Muscle layer of duodenum (tissue), 2 donors: ENCODE results near the gene TMEM30A.

Source experiments
- H3K27ac ChIP-seq: one replicate; pipeline ENCODE4 v1.7.0; 2013; ENCODE audit warnings: mild to moderate bottlenecking, low read length
- H3K27me3 ChIP-seq: one replicate; pipeline ENCODE4 v1.7.0; 2013; ENCODE audit warnings: low read depth, mild to moderate bottlenecking, control low read depth, low read length
- H3K36me3 ChIP-seq, 2 donors: one replicate each; pipeline ENCODE4 v1.7.0; 2013; ENCODE audit warnings: low read length in 2 of 2, control low read depth in 1 of 2, mild to moderate bottlenecking in 1 of 2; ENCODE audit not compliant: insufficient read depth in 2 of 2, control insufficient read depth in 1 of 2
- H3K4me1 ChIP-seq, 2 donors: one replicate each; pipeline ENCODE4 v1.7.0; 2013; ENCODE audit warnings: low read length in 2 of 2, mild to moderate bottlenecking in 2 of 2, control low read depth in 1 of 2, moderate library complexity in 1 of 2; ENCODE audit not compliant: insufficient read depth in 2 of 2, control insufficient read depth in 1 of 2
- H3K4me3 ChIP-seq, 2 donors: one replicate each; pipeline ENCODE4 v1.7.0; 2013; ENCODE audit warnings: low read length in 2 of 2, low read depth in 1 of 2, mild to moderate bottlenecking in 1 of 2
- H3K9me3 ChIP-seq, 2 donors: one replicate each; pipeline ENCODE4 v1.7.0; 2013; ENCODE audit warnings: low read length in 2 of 2, control low read depth in 1 of 2, mild to moderate bottlenecking in 1 of 2; ENCODE audit not compliant: control insufficient read depth in 1 of 2
- donor health status: healthy.

TMEM30A gene

DNA sequence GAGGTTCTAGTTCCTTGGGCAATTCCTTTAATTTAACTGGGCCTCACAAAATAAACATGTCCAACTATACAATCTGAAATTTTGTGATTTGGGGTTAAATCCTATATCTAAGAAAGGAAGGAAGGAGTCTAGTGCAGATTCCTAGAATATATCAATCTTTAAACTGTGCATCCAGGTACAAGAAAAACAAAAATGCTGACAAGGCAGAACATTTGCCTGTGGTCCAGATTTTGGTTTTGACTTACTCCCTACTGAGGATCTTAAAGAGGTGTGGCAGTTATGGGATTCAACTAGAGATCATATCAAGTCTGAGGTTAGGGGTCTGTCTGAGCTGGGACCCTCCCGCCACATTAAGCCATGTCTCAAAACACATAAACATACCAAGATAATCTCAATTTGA is 23.3 kb downstream of the TMEM30A start:
- H3K4me3 ChIP-seq = no peak overlapping the region
- H3K4me1 ChIP-seq = peaks cover 0 to 2% of the 10 kb centered on the region in 2 donors
- H3K36me3 ChIP-seq = peaks cover 36 to 45% of the 10 kb centered on the region in 2 donors
- no peak overlapping the region for H3K27ac ChIP-seq
- H3K27me3 ChIP-seq = no peaks in the 10 kb centered on the region
- H3K9me3 ChIP-seq = no peaks in the 10 kb centered on the region

DNA sequence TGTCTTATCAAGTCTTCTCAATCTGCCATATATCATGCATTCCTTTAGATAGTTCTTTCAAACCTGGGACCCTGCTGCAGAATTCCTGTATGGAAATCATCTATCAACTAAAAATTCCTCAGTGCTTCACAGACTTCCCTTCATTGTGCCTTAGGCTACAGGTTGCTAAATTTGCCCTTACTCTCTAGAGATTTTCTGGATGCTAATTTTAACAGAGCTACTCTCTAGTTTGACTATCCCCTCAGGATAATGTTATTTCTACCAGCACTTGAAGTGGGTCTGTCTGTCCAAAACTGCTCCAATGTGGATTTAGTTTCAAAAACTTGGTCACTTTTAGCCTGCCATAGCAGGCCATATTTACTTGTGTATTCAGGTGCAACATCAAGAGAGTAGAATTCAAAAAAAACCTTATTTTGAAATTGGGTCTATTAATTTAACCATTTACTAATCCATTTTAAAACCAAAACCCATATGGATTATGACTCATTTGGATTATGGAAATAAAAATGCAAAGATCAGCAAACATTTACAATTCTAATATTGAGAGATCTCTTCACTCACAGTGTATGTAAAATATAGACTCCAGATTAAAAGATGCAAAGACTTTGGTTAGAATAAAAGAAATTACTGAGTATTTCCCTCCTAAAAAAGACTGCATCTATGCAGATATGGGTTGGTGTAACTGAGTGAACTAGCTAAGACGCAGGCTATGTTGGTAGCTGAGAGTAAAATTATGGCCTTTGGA is 27.1 kb downstream of the TMEM30A start:
- Histone ChIP-seq H3K4me1 (no peaks in the 10 kb centered on the region), H3K4me3 (no peak overlapping the region), H3K27me3 (no peaks in the 10 kb centered on the region), H3K9me3 (no peaks in the 10 kb centered on the region), H3K36me3 (peaks cover 36 to 52% of the 10 kb centered on the region in 2 donors), H3K27ac (no peak overlapping the region)

DNA sequence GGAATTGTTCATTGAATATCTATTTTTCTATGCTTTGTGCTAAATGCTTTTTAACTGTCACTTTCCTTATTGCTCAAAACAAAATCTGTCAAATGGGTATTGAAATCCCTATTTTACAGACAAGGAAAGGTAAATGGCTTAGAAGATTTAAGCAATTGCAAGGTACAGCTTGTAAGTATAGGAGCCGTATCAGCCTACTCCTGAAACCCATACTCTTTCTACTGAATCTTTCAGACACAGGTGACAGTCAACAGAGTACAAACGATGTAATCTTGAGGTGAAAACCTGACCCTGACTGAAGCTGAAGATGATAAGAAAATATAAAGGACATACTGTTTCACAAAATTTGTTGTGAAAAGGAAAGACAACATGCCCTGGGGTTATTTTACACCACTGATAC is 34.0 kb downstream of the TMEM30A start:
- Histone ChIP-seq H3K27ac (no peak overlapping the region), H3K4me1 (no peaks in the 10 kb centered on the region), H3K27me3 (no peaks in the 10 kb centered on the region), H3K4me3 (no peak overlapping the region), H3K36me3 (peaks cover under 1 to 18% of the 10 kb centered on the region in 2 donors), H3K9me3 (no peaks in the 10 kb centered on the region)

DNA sequence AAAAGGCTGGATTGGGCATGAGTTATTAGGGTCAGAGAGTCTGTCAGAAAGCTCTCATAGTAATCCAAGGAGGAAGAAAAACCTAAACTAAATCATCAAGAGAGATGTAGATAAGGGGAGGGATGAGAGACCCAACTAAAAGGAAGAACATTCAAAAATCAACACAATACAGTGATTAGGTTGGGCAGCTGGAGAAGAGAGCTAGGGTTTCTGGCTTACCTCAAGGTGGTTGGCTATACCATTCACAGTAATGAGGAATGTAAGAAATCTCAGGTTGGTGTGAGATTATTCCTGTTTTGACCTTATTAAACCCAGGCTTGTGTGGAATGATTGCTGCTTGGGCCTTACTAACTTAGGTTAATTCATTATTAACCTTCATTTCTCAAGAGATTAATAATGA is 34.8 kb downstream of the TMEM30A start:
- Histone ChIP-seq H3K4me1 (no peaks in the 10 kb centered on the region), H3K27me3 (no peaks in the 10 kb centered on the region), H3K27ac (no peak overlapping the region)

DNA sequence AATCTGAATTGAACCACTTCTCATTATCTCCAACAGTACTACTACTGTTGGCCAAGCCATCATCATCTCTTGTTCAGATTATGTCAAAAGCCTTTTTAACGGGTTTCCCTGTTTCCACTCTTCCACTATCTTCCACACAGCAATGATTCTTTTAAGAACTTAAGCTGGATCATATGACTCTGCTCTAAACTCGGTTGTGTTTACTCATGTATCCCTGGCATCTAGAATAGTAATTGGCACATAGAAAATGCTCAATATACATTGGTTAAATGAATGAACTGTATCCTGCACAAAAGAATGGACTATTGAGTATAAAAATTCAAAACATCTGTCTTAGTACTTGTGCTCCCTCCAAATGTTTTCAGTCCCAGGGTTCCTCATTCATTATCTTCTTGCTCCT is 38.2 kb downstream of the TMEM30A start:
- H3K4me1 ChIP-seq = peaks cover 0 to 17% of the 10 kb centered on the region in 2 donors
- H3K9me3 ChIP-seq = no peaks in the 10 kb centered on the region
- H3K36me3 ChIP-seq = no peaks in the 10 kb centered on the region
- H3K27ac ChIP-seq = no peak overlapping the region
- H3K27me3 ChIP-seq = no peaks in the 10 kb centered on the region
- H3K4me3 ChIP-seq = no peak overlapping the region

More for the DNA sequence above, 34.8 kb downstream of the TMEM30A start:
- no peak overlapping the region for H3K4me3 ChIP-seq
- H3K9me3 ChIP-seq = no peaks in the 10 kb centered on the region
- peaks cover 0 to 14% of the 10 kb centered on the region in 2 donors for H3K36me3 ChIP-seq

DNA sequence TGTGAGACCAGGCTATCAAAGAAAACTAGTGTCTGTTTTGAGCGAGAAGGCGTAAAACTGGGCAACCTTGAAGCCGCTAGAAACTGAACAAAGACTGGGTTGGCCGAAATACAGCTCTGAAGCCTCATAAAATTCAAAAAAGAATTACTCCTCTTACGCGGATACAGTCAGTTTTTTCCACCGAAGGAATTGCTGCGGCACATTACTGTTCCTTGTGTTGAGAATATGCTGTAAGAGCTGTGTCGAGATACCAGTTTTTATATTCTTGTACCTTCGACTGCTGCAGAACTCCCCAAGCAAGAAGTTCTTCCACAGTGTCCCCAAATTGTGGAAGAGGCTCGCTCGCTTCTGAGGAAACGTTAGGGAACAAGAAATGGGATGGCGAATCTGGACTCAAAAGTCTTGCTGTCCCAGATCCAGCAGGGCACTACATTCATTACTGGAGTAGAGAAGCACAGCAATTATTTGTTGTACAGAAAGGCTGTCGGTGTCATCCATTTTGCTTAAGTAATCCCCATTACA is 40.5 kb downstream of the TMEM30A start:
- peak overlapping the region; percentile 70 to 99 for H3K4me3 ChIP-seq
- H3K27ac ChIP-seq = peak overlapping the region; percentile 100
- H3K4me1 ChIP-seq = peaks cover 3 to 27% of the 10 kb centered on the region in 2 donors
- no peaks in the 10 kb centered on the region for H3K9me3 ChIP-seq
- no peaks in the 10 kb centered on the region for H3K27me3 ChIP-seq
- H3K36me3 ChIP-seq = peaks cover 11 to 13% of the 10 kb centered on the region in 2 donors

DNA sequence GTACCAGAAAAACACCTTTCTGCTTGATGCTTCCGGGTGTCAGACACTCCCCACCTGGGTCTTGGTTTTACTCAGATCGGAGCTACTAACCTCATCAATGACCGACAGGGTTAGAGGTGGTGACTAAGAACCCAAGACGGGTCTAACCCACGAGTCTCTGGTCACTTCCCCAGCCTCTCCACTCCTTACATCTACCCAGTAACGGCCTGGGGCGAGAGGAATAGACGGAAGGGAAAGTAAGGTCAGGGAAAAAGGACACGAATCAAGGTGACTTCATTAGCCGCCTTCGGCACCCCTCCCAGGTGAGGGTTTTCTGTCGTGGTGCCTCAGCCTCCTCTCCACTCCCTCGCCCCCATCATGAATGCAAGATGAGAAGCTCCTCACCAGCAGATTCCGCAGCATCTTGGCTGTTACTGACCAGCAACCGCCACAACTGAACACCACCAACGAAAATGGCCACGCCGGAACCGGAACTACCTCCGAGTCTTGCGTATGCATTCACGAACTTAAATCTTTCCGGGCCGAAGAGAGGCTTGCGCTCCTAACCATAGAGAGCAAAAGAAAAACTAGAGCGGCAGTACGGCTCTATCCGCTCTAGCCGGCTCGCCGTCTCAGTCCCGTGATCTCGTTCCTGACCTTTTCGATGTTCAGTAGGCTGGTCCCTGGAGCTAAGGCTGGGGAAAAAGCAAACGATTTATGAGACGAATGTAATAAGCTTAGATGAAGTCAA is 41.1 kb downstream of the TMEM30A start, which contains the start of gene COX7A2:
Gene COX7A2 (minus strand): TSS at position 469 of the 730 bp plus-strand sequence. CDS start 67 bp downstream, at position 402.
- H3K27ac ChIP-seq = peak within 1 kb of the TSS; percentile 100
- H3K27me3 ChIP-seq = no peaks in the 10 kb centered on the region
- peaks cover 3 to 27% of the 10 kb centered on the region in 2 donors for H3K4me1 ChIP-seq
- no peaks in the 10 kb centered on the region for H3K9me3 ChIP-seq
- peak within 1 kb of the TSS; percentile 70 to 99 for H3K4me3 ChIP-seq
- peaks cover 15% of the 10 kb centered on the region in 2 donors for H3K36me3 ChIP-seq

DNA sequence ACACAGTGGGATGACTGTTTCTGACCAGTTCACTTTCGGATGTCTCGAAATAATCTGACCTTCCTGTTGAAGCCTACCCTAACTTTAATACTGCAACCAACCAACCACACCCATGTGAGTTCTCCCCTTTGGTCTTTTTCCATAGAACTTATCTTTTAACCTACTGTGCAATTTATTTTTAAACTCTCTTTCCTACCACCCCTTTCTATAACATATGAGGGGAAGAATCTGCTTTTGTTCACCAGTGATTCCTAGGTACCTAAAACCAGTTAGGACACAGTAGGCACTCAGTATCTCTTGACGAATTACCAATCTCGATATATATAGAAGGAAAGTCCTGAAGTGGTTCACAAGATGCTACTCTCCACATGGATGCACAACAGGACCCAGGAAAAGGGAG is 48.0 kb downstream of the TMEM30A start:
- Histone ChIP-seq H3K27me3 (no peaks in the 10 kb centered on the region), H3K27ac (no peak overlapping the region), H3K4me3 (no peak overlapping the region), H3K4me1 (peaks cover 3 to 28% of the 10 kb centered on the region in 2 donors), H3K9me3 (no peaks in the 10 kb centered on the region), H3K36me3 (peaks cover 29 to 30% of the 10 kb centered on the region in 2 donors)

DNA sequence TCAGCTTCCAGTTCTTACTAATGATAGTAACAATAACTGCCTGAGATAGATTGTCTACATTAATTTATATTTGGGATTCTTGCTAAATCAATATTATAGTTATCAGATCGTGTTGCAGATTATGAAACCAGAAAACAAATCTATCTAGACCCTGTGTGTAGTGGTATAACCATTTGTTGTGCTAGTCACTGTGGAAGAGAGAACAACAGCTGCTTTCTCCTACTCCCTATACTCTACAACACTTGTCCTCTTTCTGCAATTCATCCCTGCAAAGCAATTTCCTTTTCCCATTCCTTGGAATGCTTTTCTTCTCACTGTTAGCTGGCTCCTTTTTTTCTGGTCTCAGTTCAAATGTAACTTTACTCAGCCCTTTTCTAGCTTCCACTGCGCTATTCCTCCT is 49.3 kb downstream of the TMEM30A start:
- peaks cover 0 to 22% of the 10 kb centered on the region in 2 donors for H3K4me1 ChIP-seq
- peaks cover 22% of the 10 kb centered on the region in 2 donors for H3K36me3 ChIP-seq
- no peak overlapping the region for H3K4me3 ChIP-seq
- H3K9me3 ChIP-seq = no peaks in the 10 kb centered on the region
- H3K27me3 ChIP-seq = no peaks in the 10 kb centered on the region
- H3K27ac ChIP-seq = no peak overlapping the region

DNA sequence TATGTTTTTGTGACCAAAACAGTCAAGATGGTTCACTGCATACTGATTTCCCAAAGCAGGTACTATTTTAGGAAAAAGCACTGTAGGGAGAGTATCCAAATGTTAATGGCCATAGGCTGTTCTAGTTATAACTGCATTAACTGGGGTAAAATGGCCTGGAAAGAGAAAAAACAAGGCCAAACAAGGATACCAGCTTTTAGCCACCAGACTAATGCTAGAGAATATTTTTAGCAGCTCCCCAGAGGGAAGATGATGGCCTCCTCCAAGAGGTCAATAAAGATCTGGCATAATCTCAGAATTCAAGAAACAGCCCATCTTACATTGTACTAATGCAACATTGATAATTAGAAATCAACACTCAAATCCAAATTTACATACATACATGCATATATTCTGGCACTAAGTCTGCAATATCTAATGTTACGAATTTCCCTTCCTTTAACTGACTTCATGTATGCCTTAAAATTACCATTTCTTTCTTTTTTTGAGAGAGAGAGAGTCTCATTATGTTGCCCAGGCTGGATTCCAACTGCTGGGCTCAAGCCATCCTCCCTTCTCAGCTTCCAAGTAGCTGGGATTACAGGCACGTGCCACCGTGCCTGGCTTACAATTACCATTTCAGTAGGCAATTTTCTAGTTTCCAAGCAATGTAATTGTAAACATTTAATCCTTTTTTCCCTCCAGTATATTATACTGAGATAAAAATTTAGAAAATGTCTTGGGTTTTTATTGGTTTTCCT is 50.3 kb downstream of the TMEM30A start:
- Histone ChIP-seq H3K9me3 (no peaks in the 10 kb centered on the region), H3K4me1 (peaks cover 0 to 23% of the 10 kb centered on the region in 2 donors), H3K4me3 (no peak overlapping the region), H3K27me3 (no peaks in the 10 kb centered on the region), H3K36me3 (peaks cover 19 to 20% of the 10 kb centered on the region in 2 donors), H3K27ac (no peak overlapping the region)
